ENCODE measurements around the gene GIMAP6.

GRCh38 chr7:150595361-150595760, 36.8 kb downstream of the GIMAP6 start:
- TF ChIP-seq, protein P1, sequence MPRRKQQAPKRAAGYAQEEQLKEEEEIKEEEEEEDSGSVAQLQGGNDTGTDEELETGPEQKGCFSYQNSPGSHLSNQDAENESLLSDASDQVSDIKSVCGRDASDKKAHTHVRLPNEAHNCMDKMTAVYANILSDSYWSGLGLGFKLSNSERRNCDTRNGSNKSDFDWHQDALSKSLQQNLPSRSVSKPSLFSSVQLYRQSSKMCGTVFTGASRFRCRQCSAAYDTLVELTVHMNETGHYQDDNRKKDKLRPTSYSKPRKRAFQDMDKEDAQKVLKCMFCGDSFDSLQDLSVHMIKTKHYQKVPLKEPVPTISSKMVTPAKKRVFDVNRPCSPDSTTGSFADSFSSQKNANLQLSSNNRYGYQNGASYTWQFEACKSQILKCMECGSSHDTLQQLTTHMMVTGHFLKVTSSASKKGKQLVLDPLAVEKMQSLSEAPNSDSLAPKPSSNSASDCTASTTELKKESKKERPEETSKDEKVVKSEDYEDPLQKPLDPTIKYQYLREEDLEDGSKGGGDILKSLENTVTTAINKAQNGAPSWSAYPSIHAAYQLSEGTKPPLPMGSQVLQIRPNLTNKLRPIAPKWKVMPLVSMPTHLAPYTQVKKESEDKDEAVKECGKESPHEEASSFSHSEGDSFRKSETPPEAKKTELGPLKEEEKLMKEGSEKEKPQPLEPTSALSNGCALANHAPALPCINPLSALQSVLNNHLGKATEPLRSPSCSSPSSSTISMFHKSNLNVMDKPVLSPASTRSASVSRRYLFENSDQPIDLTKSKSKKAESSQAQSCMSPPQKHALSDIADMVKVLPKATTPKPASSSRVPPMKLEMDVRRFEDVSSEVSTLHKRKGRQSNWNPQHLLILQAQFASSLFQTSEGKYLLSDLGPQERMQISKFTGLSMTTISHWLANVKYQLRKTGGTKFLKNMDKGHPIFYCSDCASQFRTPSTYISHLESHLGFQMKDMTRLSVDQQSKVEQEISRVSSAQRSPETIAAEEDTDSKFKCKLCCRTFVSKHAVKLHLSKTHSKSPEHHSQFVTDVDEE (CRISPR knock-in tag; IDR thresholded peaks at IDR 0.05) = no peak
- TF ChIP-seq GLIS3 (CRISPR knock-in tag; IDR thresholded peaks at IDR 0.05) = no peak
- no peak for TF ChIP-seq ESRRG (CRISPR knock-in tag; IDR thresholded peaks at IDR 0.05)
- no peak for TF ChIP-seq ZC3H10 (CRISPR knock-in tag; IDR thresholded peaks at IDR 0.05)
- TF ChIP-seq BACH2 (CRISPR knock-in tag; IDR thresholded peaks at IDR 0.05; ENCODE audit: borderline replicate concordance) = no peak
